HEK293 (cell line): Measurements from ENCODE around the gene NFE2L3.

Source experiments
- ATF2 ChIP-seq: fragments of 450-650 bp; formaldehyde crosslinking; IDR thresholded peaks from 2 replicates; pipeline ENCODE4 v1.5.1; 2016; ENCODE audit warnings: missing biosample characterization, missing genetic modification characterization, low read depth
- CTCF ChIP-seq: fragments of 450-650 bp; formaldehyde crosslinking; IDR thresholded peaks from 2 replicates; pipeline ENCODE4 v1.5.1; 2016; ENCODE audit warnings: missing biosample characterization, missing genetic modification characterization
- GLI2 ChIP-seq: fragments of 450-650 bp; formaldehyde crosslinking; IDR thresholded peaks from 2 replicates; pipeline ENCODE4; 2017; ENCODE audit warnings: missing biosample characterization, missing genetic modification characterization, low read depth, borderline replicate concordance
- PBX3 ChIP-seq: sonication (generic); formaldehyde crosslinking; IDR thresholded peaks from 2 replicates; pipeline ENCODE4 v1.8.1; 2022; ENCODE audit warnings: mild to moderate bottlenecking, moderate library complexity, missing genetic modification reagents
- WT1 ChIP-seq: fragments of 450-650 bp; formaldehyde crosslinking; IDR thresholded peaks from 2 replicates; pipeline ENCODE4 v1.5.1; 2016; ENCODE audit warnings: missing biosample characterization, missing genetic modification characterization
- ZNF133 ChIP-seq: fragments of 450-650 bp; formaldehyde crosslinking; IDR thresholded peaks from 2 replicates; pipeline ENCODE4 v1.5.1; 2016; ENCODE audit warnings: missing biosample characterization, missing genetic modification characterization
- ZNF140 ChIP-seq: fragments of 450-650 bp; formaldehyde crosslinking; IDR thresholded peaks from 2 replicates; pipeline ENCODE4 v1.5.1; 2016; ENCODE audit warnings: missing biosample characterization, missing genetic modification characterization
- ZNF274 ChIP-seq, 2 experiments: fragments of 200-500 bp in 1 of 2; fragments of 450-650 bp in 1 of 2; sonication (Bioruptor generic) in 1 of 2; formaldehyde crosslinking in 1 of 2; IDR thresholded peaks; 2 replicates each; pipeline versions ENCODE4 v1.5.1 to v1.6.1; 2014 to 2016; ENCODE audit warnings: borderline replicate concordance in 1 of 2, inconsistent platforms in 1 of 2, low read length in 1 of 2, missing biosample characterization in 1 of 2, missing genetic modification characterization in 1 of 2
- ZNF362 ChIP-seq: fragments of 450-650 bp; formaldehyde crosslinking; IDR thresholded peaks from 2 replicates; pipeline ENCODE4 v1.5.1; 2016; ENCODE audit warnings: missing biosample characterization, missing genetic modification characterization
- ZNF596 ChIP-seq: fragments of 450-650 bp; IDR thresholded peaks from 2 replicates; pipeline ENCODE4 v1.5.0; 2018; ENCODE audit warnings: missing biosample characterization, mild to moderate bottlenecking, missing genetic modification characterization, moderate library complexity

- TF ChIP-seq CTCF (tag by site-specific recombination) (no peak), GLI2 (tag by site-specific recombination) (no peak), ZNF274 (IDR thresholded peaks at IDR 0.05; ENCODE audit: low read length) (no peak), ZNF274 (tag by site-specific recombination; IDR thresholded peaks at IDR 0.05; ENCODE audit: borderline replicate concordance) (no peak), ZNF140 (tag by site-specific recombination) (no peak), ZNF362 (tag by site-specific recombination) (no peak), PBX3 (CRISPR knock-in tag) (no peak), WT1 (tag by site-specific recombination) (no peak), ATF2 (tag by site-specific recombination) (no peak), ZNF596 (no peak), ZNF133 (tag by site-specific recombination) (no peak)
Measured at GRCh38 chr7:26179826-26180497, 28.0 kb downstream of the NFE2L3 start.
